HK-2 (cell line): ENCODE results near the gene KCNQ1.
"Not testable (repeated sequence)": the region's sequence is repeated elsewhere in the genome, so short reads cannot be mapped to it uniquely, and the experiment has no call there.

ENCODE experiments used
- DNase-seq: peaks from one replicate; pipeline ENCODE4 v3.0.0-alpha.2; 2018; ENCODE audit not compliant: unreplicated experiment

KCNQ1 gene

GRCh38 chr11:2472428-2473186 is 27.8 kb downstream of the KCNQ1 start:
- DNase-seq, result no peak

- no peak for DNase-seq
Observed at GRCh38 chr11:2473361-2474058, 28.7 kb downstream of the KCNQ1 start.

GRCh38 chr11:2474059-2474901 is 29.5 kb downstream of the KCNQ1 start:
- no peak for DNase-seq

- no peak for DNase-seq
Observed at GRCh38 chr11:2475136-2475918, 30.5 kb downstream of the KCNQ1 start.

GRCh38 chr11:2477254-2477653 is 32.4 kb downstream of the KCNQ1 start:
- DNase-seq, result no peak

- no peak for DNase-seq
Observed at GRCh38 chr11:2477936-2478335, 33.1 kb downstream of the KCNQ1 start.

GRCh38 chr11:2480067-2480873 is 35.5 kb downstream of the KCNQ1 start:
- not testable (repeated sequence) for DNase-seq

- no peak for DNase-seq
Observed at GRCh38 chr11:2480874-2481220, 36.0 kb downstream of the KCNQ1 start.

- DNase-seq, result no peak
Observed at GRCh38 chr11:2481253-2481652, 36.4 kb downstream of the KCNQ1 start.

GRCh38 chr11:2482204-2482603 is 37.4 kb downstream of the KCNQ1 start:
- DNase-seq, result no peak

GRCh38 chr11:2482745-2483144 is 37.9 kb downstream of the KCNQ1 start:
- no peak for DNase-seq

- no peak for DNase-seq
Observed at GRCh38 chr11:2483426-2483825, 38.6 kb downstream of the KCNQ1 start.

- DNase-seq, result no peak
Observed at GRCh38 chr11:2484576-2485125, 39.8 kb downstream of the KCNQ1 start.

GRCh38 chr11:2488004-2488403 is 43.2 kb downstream of the KCNQ1 start:
- DNase-seq, result no peak

- no peak for DNase-seq
Observed at GRCh38 chr11:2489083-2489482, 44.3 kb downstream of the KCNQ1 start.

- not testable (repeated sequence) for DNase-seq
Observed at GRCh38 chr11:2497951-2498350, 53.1 kb downstream of the KCNQ1 start.

- no peak for DNase-seq
Observed at GRCh38 chr11:2498750-2499149, 53.9 kb downstream of the KCNQ1 start.

- DNase-seq, result no peak
Observed at GRCh38 chr11:2507212-2507901, 62.5 kb downstream of the KCNQ1 start.

- DNase-seq, result no peak
Observed at GRCh38 chr11:2507945-2508749, 63.3 kb downstream of the KCNQ1 start.
